OCI-LY7 (cell line): Measurements from ENCODE around the gene DOLK.

ENCODE experiments used
- CTCF ChIP-seq: fragments of 200-600 bp; sonication (generic); conservative IDR thresholded peaks from 2 replicates; pipeline ENCODE4 v1.5.1; 2014; ENCODE audit warnings: mild to moderate bottlenecking, antibody characterized with exemption, low read length, moderate library complexity, mixed read lengths
- EZH2phosphoT487 ChIP-seq: fragments of 200-600 bp; sonication (generic); IDR thresholded peaks from 2 replicates; pipeline ENCODE4 v1.6.1; 2018; ENCODE audit warnings: low read depth, borderline replicate concordance, mild to moderate bottlenecking, mixed run types, antibody characterized with exemption, low read length, moderate library complexity, mixed read lengths

- TF ChIP-seq CTCF, result no peak
- TF ChIP-seq EZH2phosphoT487, result no peak
These were observed 49.0 kb downstream of the DOLK start for GRCh38 chr9:128898382-128898781.
